ENCODE measurements around the gene MAP4K4.

DNA sequence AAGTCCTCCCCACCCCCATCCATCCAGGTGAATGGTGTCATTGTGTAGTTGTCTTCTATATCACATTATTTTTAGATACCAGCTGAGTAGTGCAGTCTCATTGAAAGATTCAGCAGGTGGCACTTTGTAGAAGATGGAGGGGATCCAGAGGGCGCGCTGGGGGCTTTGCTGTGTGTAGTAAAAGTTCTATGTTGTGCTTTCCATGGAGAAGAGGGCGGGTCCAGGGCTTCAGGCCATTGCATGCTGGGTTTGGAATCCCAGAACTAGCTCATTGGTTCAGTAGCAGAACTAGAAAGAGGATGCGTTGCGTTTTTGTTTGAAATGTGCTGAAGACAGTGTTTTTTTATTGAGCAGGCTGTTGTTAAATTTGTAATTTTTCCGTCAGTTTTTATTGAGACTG, 120.0 kb downstream of the MAP4K4 start:
- TF ChIP-seq, protein P1, sequence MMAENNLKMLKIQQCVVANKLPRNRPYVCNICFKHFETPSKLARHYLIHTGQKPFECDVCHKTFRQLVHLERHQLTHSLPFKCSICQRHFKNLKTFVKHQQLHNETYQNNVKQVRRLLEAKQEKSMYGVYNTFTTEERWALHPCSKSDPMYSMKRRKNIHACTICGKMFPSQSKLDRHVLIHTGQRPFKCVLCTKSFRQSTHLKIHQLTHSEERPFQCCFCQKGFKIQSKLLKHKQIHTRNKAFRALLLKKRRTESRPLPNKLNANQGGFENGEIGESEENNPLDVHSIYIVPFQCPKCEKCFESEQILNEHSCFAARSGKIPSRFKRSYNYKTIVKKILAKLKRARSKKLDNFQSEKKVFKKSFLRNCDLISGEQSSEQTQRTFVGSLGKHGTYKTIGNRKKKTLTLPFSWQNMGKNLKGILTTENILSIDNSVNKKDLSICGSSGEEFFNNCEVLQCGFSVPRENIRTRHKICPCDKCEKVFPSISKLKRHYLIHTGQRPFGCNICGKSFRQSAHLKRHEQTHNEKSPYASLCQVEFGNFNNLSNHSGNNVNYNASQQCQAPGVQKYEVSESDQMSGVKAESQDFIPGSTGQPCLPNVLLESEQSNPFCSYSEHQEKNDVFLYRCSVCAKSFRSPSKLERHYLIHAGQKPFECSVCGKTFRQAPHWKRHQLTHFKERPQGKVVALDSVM (CRISPR knock-in tag; IDR thresholded peaks at IDR 0.05) = no peak
- no peak for TF ChIP-seq ZNF343 (CRISPR knock-in tag; IDR thresholded peaks at IDR 0.05)
- no peak for TF ChIP-seq EP300 (IDR thresholded peaks at IDR 0.05; ENCODE audit: low read depth in 2 of 2, low read length in 2 of 2)
- TF ChIP-seq EP300 (CRISPR knock-in tag; IDR thresholded peaks at IDR 0.05; ENCODE audit: borderline replicate concordance) = no peak
- no peak for TF ChIP-seq ZNF761 (CRISPR knock-in tag; conservative IDR thresholded peaks at IDR 0.05)
- no peak for TF ChIP-seq CBX2 (IDR thresholded peaks at IDR 0.05; ENCODE audit: low read depth, low read length)
- no peak for TF ChIP-seq CBX2 (CRISPR knock-in tag; IDR thresholded peaks at IDR 0.05; ENCODE audit: low read depth)
- TF ChIP-seq ZEB1 (IDR thresholded peaks at IDR 0.05; ENCODE audit: insufficient replicate concordance, low read depth) = no peak
- no peak for TF ChIP-seq SIN3A (IDR thresholded peaks at IDR 0.05; ENCODE audit: borderline replicate concordance, low read depth, low read length)
